Measurements from ENCODE around the gene BMP2. TPM values are rescaled to one million over a fixed set of nuclear protein-coding genes. Genes with fewer than 3 reads are reported as not detected.

Gene BMP2
- total RNA-seq, 1 donor from 2014 or later = 9.0 TPM

DNA sequence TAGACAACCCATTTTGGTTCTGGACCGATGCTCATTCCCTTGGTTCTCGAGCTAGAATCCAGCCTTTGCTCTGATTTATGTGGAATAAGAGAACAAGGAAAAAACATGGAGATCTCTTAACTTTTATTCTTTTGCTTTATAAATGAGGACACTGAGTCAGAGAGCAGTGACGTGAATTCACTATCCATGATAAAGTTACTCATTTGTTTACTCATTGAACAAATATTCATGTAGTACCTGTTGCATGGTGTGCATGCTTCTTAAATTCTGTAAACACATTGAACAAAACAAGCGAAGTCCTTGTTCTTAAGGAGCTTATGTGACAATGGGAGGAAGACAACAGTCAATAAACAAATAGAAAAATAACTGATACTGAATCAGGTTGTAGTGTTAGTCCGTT, 56.9 kb downstream of the BMP2 start:
- FAIRE-seq (no peak), DNase-seq (ENCODE audit: low read depth) (peak; percentile 78)
- Histone ChIP-seq H3K4me3 (ENCODE audit: low read depth, low read length) (no peak overlapping the region), H3K27me3 (ENCODE audit: control insufficient read depth, insufficient read depth, low read length) (no peaks in the 10 kb centered on the region), H3K36me3 (ENCODE audit: control insufficient read depth, insufficient read depth, low read length) (no peaks in the 10 kb centered on the region)
- TF ChIP-seq, protein P1, sequence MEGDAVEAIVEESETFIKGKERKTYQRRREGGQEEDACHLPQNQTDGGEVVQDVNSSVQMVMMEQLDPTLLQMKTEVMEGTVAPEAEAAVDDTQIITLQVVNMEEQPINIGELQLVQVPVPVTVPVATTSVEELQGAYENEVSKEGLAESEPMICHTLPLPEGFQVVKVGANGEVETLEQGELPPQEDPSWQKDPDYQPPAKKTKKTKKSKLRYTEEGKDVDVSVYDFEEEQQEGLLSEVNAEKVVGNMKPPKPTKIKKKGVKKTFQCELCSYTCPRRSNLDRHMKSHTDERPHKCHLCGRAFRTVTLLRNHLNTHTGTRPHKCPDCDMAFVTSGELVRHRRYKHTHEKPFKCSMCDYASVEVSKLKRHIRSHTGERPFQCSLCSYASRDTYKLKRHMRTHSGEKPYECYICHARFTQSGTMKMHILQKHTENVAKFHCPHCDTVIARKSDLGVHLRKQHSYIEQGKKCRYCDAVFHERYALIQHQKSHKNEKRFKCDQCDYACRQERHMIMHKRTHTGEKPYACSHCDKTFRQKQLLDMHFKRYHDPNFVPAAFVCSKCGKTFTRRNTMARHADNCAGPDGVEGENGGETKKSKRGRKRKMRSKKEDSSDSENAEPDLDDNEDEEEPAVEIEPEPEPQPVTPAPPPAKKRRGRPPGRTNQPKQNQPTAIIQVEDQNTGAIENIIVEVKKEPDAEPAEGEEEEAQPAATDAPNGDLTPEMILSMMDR (IDR thresholded peaks at IDR 0.05; ENCODE audit: insufficient read depth, low read length, severe bottlenecking) = no peak

DNA sequence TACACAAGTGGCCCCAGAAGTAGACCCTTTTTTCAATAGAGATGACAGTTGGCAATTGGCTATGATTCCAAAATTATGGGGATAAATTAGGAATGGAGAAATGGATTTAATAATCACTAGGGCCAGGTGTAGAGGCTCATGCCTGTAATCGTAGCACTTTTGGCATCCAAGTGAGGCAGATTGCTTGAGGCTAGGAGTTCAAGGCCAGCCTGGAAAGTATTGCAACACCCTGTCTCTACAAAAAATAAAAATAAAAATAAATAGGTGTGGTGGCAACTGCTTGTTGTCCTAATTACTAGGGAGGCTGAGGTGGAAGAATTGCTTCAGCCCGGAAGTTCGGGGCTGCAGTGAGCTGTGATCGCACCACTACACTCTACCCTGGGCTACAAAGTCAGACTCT, 60.0 kb downstream of the BMP2 start:
- no peaks in the 10 kb centered on the region for H3K36me3 ChIP-seq (ENCODE audit: control insufficient read depth, insufficient read depth, low read length)
- TF ChIP-seq, protein P1 (IDR thresholded peaks at IDR 0.05; ENCODE audit: insufficient read depth, low read length, severe bottlenecking) = no peak
- DNase-seq (ENCODE audit: low read depth) (no peak), FAIRE-seq (no peak)
- no peaks in the 10 kb centered on the region for H3K27me3 ChIP-seq (ENCODE audit: control insufficient read depth, insufficient read depth, low read length)
- no peak overlapping the region for H3K4me3 ChIP-seq (ENCODE audit: low read depth, low read length)

DNA sequence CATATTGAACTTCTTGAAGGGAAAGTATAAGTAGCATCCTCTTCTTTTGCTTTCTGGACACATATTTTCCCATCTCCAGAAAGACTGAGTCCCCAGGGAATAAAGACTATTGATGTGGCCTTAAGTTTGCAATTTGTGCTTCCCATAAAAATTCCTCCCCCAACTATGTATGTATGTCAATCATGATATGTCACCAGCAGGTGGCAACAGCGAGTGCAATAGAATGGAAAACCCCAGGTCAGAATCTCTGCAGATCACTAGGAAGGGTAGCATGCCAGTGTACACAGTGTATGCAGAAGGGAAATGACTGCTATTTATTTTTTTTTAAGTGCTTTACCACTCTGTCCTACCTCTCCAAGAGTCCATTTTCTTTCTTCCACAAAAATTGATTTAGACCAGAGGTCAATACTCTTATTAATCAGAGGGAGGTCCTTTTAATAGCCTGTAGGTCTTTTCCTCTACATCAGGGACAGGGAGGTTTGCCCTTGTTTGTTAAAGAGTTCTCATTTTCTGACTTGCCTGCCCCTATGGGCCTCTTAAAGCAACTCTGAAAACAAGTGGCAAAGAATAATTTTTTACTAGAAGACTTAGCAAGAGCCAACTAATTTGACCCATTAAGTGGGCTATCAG, 61.4 kb downstream of the BMP2 start:
- TF ChIP-seq, protein P1 (IDR thresholded peaks at IDR 0.05; ENCODE audit: insufficient read depth, low read length, severe bottlenecking) = peak; percentile 59
- FAIRE-seq (no peak), DNase-seq (ENCODE audit: low read depth) (peak; percentile 71)
- Histone ChIP-seq H3K36me3 (ENCODE audit: control insufficient read depth, insufficient read depth, low read length) (no peaks in the 10 kb centered on the region), H3K27me3 (ENCODE audit: control insufficient read depth, insufficient read depth, low read length) (no peaks in the 10 kb centered on the region), H3K4me3 (ENCODE audit: low read depth, low read length) (no peak overlapping the region)

DNA sequence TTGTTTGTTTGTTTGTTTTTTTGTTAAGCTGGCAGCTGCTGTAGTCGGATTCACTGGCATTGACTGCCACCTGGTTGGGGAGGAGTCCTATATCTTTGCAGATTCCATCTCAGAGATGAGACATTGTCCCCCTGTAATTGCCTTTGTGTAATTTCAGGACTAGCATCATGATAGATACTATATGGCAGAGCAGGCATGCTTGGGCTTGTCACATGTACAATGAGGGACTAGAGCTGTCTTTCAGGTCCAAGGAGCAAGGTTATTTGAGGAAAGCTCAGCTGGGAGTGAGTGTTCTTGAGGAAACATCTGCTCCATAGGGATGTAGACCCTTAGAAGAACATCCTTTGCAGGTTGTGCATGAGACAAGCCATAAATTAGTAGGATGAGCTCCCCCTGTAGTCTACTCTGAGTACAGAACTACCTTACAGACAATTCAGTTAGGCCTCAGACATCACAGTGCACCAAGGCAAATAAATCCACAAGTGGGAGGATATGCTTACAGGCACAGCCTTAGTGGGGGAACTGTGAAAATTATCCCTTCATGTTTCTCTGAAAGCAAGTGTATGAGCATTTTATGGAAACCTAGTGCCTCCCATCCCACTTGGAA, 62.1 kb downstream of the BMP2 start:
- H3K36me3 ChIP-seq (ENCODE audit: control insufficient read depth, insufficient read depth, low read length) = no peaks in the 10 kb centered on the region
- TF ChIP-seq, protein P1 (IDR thresholded peaks at IDR 0.05; ENCODE audit: insufficient read depth, low read length, severe bottlenecking) = peak; percentile 37
- DNase-seq (ENCODE audit: low read depth) (peak; percentile 62), FAIRE-seq (peak; percentile 7)
- no peaks in the 10 kb centered on the region for H3K27me3 ChIP-seq (ENCODE audit: control insufficient read depth, insufficient read depth, low read length)
- H3K4me3 ChIP-seq (ENCODE audit: low read depth, low read length) = no peak overlapping the region

Measured in bronchial epithelial cell (primary cell).